NCI-H524 (cell line): Measurements from ENCODE around the gene QRSL1.
A peak's percentile ranks its signal among the peaks of the same experiment; 100 is the strongest.
"Not testable (repeated sequence)": the region's sequence is repeated elsewhere in the genome, so short reads cannot be mapped to it uniquely, and the experiment has no call there.

Source experiments
- DNase-seq, 2 experiments: peaks; one replicate each; lab custom pipeline; 2025; lab: John Stamatoyannopoulos, UW

QRSL1 gene

GRCh38 chr6:106677282-106677681 lies 47.9 kb downstream of the QRSL1 start:
- DNase-seq: no peak

GRCh38 chr6:106684011-106684410 lies 54.6 kb downstream of the QRSL1 start:
- DNase-seq: no peak

GRCh38 chr6:106685833-106686232 lies 56.5 kb downstream of the QRSL1 start:
- DNase-seq: no peak

GRCh38 chr6:106688177-106688951 lies 59.0 kb downstream of the QRSL1 start:
- no peak for DNase-seq

GRCh38 chr6:106692112-106692818 lies 62.9 kb downstream of the QRSL1 start:
- peak; percentile 16 to 74 for DNase-seq

GRCh38 chr6:106692819-106693208 lies 63.4 kb downstream of the QRSL1 start:
- no peak for DNase-seq

GRCh38 chr6:106693418-106693817 lies 64.0 kb downstream of the QRSL1 start:
- DNase-seq: peak in 1 of 2 experiments; percentile 20

GRCh38 chr6:106694343-106694742 lies 65.0 kb downstream of the QRSL1 start:
- DNase-seq: no peak

GRCh38 chr6:106700581-106700980 lies 71.2 kb downstream of the QRSL1 start:
- DNase-seq: no peak

- DNase-seq: not testable (repeated sequence)
These were observed 71.8 kb downstream of the QRSL1 start for GRCh38 chr6:106701201-106701600.

- no peak for DNase-seq
These were observed 72.7 kb downstream of the QRSL1 start for GRCh38 chr6:106702046-106702445.

- DNase-seq: no peak
These were observed 73.2 kb downstream of the QRSL1 start for GRCh38 chr6:106702451-106703110.

GRCh38 chr6:106704327-106704726 lies 74.9 kb downstream of the QRSL1 start:
- peak in 1 of 2 experiments; percentile 28 for DNase-seq

GRCh38 chr6:106705156-106705555 lies 75.8 kb downstream of the QRSL1 start:
- no peak for DNase-seq

- DNase-seq: no peak
These were observed 81.2 kb downstream of the QRSL1 start for GRCh38 chr6:106710580-106710979.

GRCh38 chr6:106714281-106714680 lies 84.9 kb downstream of the QRSL1 start:
- no peak for DNase-seq

- DNase-seq: no peak
These were observed 86.5 kb downstream of the QRSL1 start for GRCh38 chr6:106715922-106716321.

GRCh38 chr6:106716966-106717365 lies 87.6 kb downstream of the QRSL1 start:
- DNase-seq: no peak
